Body of pancreas (tissue), 4 donors: ENCODE data around the gene STXBP1.

Source experiments
- CTCF ChIP-seq, 7 experiments: fragments of 450-650 bp in 4 of 7; fragments of 200-600 bp in 3 of 7; sonication (generic) in 3 of 7; IDR thresholded peaks; one replicate each; pipeline ENCODE4 v1.5.1; 2016 to 2019; ENCODE audit warnings: antibody characterized with exemption in 7 of 7
- POLR2A ChIP-seq, 3 donors: fragments of 450-650 bp; IDR thresholded peaks; one replicate each; pipeline ENCODE4 v1.6.1; 2016; ENCODE audit warnings: antibody characterized with exemption in 3 of 3, mild to moderate bottlenecking in 2 of 3

DNA sequence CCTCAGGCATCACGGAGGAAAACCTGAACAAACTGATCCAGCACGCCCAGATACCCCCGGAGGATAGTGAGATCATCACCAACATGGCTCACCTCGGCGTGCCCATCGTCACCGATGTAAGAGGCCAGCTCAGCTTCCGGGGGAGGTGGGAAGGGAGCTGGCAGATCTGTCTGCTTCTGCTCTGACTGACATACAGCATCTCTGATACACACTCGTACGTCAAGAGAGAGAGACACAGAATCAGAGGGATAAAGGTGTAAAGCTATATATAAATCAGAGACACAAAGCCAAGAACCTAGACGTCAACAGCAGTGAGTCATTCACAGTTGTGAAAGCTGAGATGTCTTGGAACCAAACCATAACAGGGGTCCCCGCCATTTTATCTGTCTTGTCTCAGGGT, 64.6 kb downstream of the STXBP1 start:
- TF ChIP-seq CTCF (IDR thresholded peaks at IDR 0.05) = no peak
- no peak for TF ChIP-seq POLR2A (IDR thresholded peaks at IDR 0.05)
